H9 (cell line): ENCODE results near the gene ADORA3. TPM values are rescaled to one million over a fixed set of nuclear protein-coding genes. Genes with fewer than 3 reads are reported as not detected.

Experiments used
- DNase-seq: peaks from one replicate; pipeline ENCODE4 v3.0.0-alpha.2; 2017
- H2AFZ ChIP-seq: one replicate; pipeline ENCODE4 v1.6.1; 2013; ENCODE audit warnings: mild to moderate bottlenecking, low read length, control low read depth, moderate library complexity
- H2AK5ac ChIP-seq: 2 replicates; pipeline ENCODE4 v1.6.1; 2013; ENCODE audit warnings: low read length, control low read depth, mixed read lengths; ENCODE audit not compliant: insufficient read length
- H2BK120ac ChIP-seq: one replicate; pipeline ENCODE4 v1.6.1; 2013; ENCODE audit warnings: low read depth, mild to moderate bottlenecking, low read length, control low read depth, inconsistent platforms; ENCODE audit not compliant: poor library complexity, severe bottlenecking
- H2BK12ac ChIP-seq: 2 replicates; pipeline ENCODE4 v1.6.1; 2013; ENCODE audit warnings: low read length, control low read depth, mixed read lengths, low read depth; ENCODE audit not compliant: insufficient read length
- H2BK15ac ChIP-seq: 2 replicates; pipeline ENCODE4 v1.6.1; 2013; ENCODE audit warnings: low read depth, low read length, control low read depth
- H2BK20ac ChIP-seq: one replicate; pipeline ENCODE4 v1.6.1; 2013; ENCODE audit warnings: low read depth, mild to moderate bottlenecking, low read length, control low read depth, inconsistent platforms; ENCODE audit not compliant: poor library complexity, severe bottlenecking
- H2BK5ac ChIP-seq: 2 replicates; pipeline ENCODE4 v1.6.1; 2013; ENCODE audit warnings: low read length, control low read depth, mixed read lengths; ENCODE audit not compliant: insufficient read length
- H3K14ac ChIP-seq: 2 replicates; pipeline ENCODE4 v1.6.1; 2013; ENCODE audit warnings: low read length, control low read depth; ENCODE audit not compliant: insufficient read depth
- H3K18ac ChIP-seq: 2 replicates; pipeline ENCODE4 v1.6.1; 2013; ENCODE audit warnings: low read depth, mild to moderate bottlenecking, mixed read lengths, low read length, control low read depth; ENCODE audit not compliant: insufficient read length
- H3K23ac ChIP-seq: 2 replicates; pipeline ENCODE4 v1.6.1; 2013; ENCODE audit warnings: low read length, control low read depth, mixed read lengths, low read depth; ENCODE audit not compliant: insufficient read length
- H3K23me2 ChIP-seq: 2 replicates; pipeline ENCODE4 v1.6.1; 2013; ENCODE audit warnings: low read depth, mild to moderate bottlenecking, mixed read lengths, low read length, control low read depth; ENCODE audit not compliant: insufficient read length, poor library complexity, severe bottlenecking
- H3K27ac ChIP-seq: 2 replicates; pipeline ENCODE4 v1.5.1; 2013; ENCODE audit warnings: low read length, control low read depth, mixed read lengths, low read depth; ENCODE audit not compliant: insufficient read length
- H3K27me3 ChIP-seq: 2 replicates; pipeline ENCODE4 v1.6.1; 2013; ENCODE audit warnings: low read length, control low read depth, inconsistent platforms; ENCODE audit not compliant: insufficient read depth
- H3K4ac ChIP-seq: 2 replicates; pipeline ENCODE4 v1.6.1; 2013; ENCODE audit warnings: low read depth, mild to moderate bottlenecking, control low read depth, inconsistent platforms, low read length, moderate library complexity
- H3K4me1 ChIP-seq: 2 replicates; pipeline ENCODE4 v1.6.1; 2013; ENCODE audit warnings: low read length, control low read depth, inconsistent platforms; ENCODE audit not compliant: insufficient read depth
- H3K4me2 ChIP-seq: 2 replicates; pipeline ENCODE4 v1.6.1; 2013; ENCODE audit warnings: low read length, control low read depth, mixed read lengths; ENCODE audit not compliant: insufficient read length, insufficient read depth
- H3K56ac ChIP-seq: 2 replicates; pipeline ENCODE4 v1.6.1; 2013; ENCODE audit warnings: low read depth, mild to moderate bottlenecking, mixed read lengths, low read length, control low read depth; ENCODE audit not compliant: insufficient read length
- H3K79me1 ChIP-seq: 2 replicates; pipeline ENCODE4 v1.6.1; 2013; ENCODE audit warnings: low read depth, mild to moderate bottlenecking, moderate library complexity, low read length, control low read depth, inconsistent platforms; ENCODE audit not compliant: insufficient read depth, poor library complexity, severe bottlenecking
- H3K79me2 ChIP-seq: 2 replicates; pipeline ENCODE4 v1.6.1; 2013; ENCODE audit warnings: low read length, control low read depth, inconsistent platforms; ENCODE audit not compliant: insufficient read depth
- H3K9ac ChIP-seq: 2 replicates; pipeline ENCODE4 v1.6.1; 2013; ENCODE audit warnings: low read length, control low read depth, mixed read lengths; ENCODE audit not compliant: insufficient read length; ENCODE audit errors: extremely low read depth
- H3K9me3 ChIP-seq: one replicate; pipeline ENCODE4 v1.6.1; 2013; ENCODE audit warnings: low read depth, low read length, inconsistent platforms; ENCODE audit not compliant: control insufficient read depth
- H3T11ph ChIP-seq: one replicate; pipeline ENCODE4 v1.6.1; 2013; ENCODE audit warnings: mild to moderate bottlenecking, low read length, control low read depth, inconsistent platforms
- H4K20me1 ChIP-seq: one replicate; pipeline ENCODE4 v1.6.1; 2013; ENCODE audit not compliant: control insufficient read depth, insufficient read length, insufficient read depth
- H4K5ac ChIP-seq: 2 replicates; pipeline ENCODE4 v1.6.1; 2013; ENCODE audit warnings: low read depth, mild to moderate bottlenecking, mixed read lengths, low read length, control low read depth; ENCODE audit not compliant: insufficient read length
- H4K8ac ChIP-seq: replicated peaks from 2 replicates; pipeline ENCODE4 v1.6.1; 2013; ENCODE audit warnings: low read length, control low read depth, mixed read lengths, low read depth; ENCODE audit not compliant: insufficient read length
- H4K91ac ChIP-seq: 2 replicates; pipeline ENCODE4 v1.6.1; 2013; ENCODE audit warnings: low read depth, mild to moderate bottlenecking, moderate library complexity, mixed read lengths, low read length, control low read depth; ENCODE audit not compliant: insufficient read length
- H3K27ac Mint-ChIP-seq, 3 experiments: 2 replicates in 2 of 3; 3 replicates in 1 of 3; pipeline ENCODE4 v1.8.0; 2020 to 2021; ENCODE audit warnings: mixed read lengths in 3 of 3, mild to moderate bottlenecking in 1 of 3, moderate library complexity in 1 of 3
- H3K27me3 Mint-ChIP-seq: 2 replicates; pipeline ENCODE4 v1.8.0; 2021; ENCODE audit warnings: low read depth, mild to moderate bottlenecking, moderate library complexity, mixed read lengths
- H3K36me3 Mint-ChIP-seq, 3 experiments: 2 replicates in 2 of 3; 3 replicates in 1 of 3; pipeline ENCODE4 v1.8.0; 2020 to 2021; ENCODE audit warnings: low read depth in 3 of 3, mixed read lengths in 3 of 3; ENCODE audit not compliant: insufficient read depth in 1 of 3
- H3K4me1 Mint-ChIP-seq, 2 experiments: 2 replicates each; pipeline ENCODE4 v1.8.0; 2020; ENCODE audit warnings: mixed read lengths in 2 of 2
- H3K4me3 Mint-ChIP-seq, 2 experiments: 2 replicates in 1 of 2; 3 replicates in 1 of 2; pipeline ENCODE4 v1.8.0; 2020 to 2021; ENCODE audit warnings: mild to moderate bottlenecking in 2 of 2, mixed read lengths in 2 of 2, moderate library complexity in 1 of 2
- H3K9me3 Mint-ChIP-seq, 2 experiments: 2 replicates in 1 of 2; 3 replicates in 1 of 2; pipeline ENCODE4 v1.8.0; 2020; ENCODE audit warnings: mild to moderate bottlenecking in 2 of 2, mixed read lengths in 2 of 2, moderate library complexity in 1 of 2
- CTCF ChIP-seq: fragments of 200-600 bp; sonication (generic); conservative IDR thresholded peaks from 3 replicates; pipeline ENCODE4 v1.8.0; 2021; ENCODE audit warnings: antibody characterized with exemption, mild to moderate bottlenecking
- WGBS: extraction: QIAGEN DNeasy Blood & Tissue Kit; methylation state at CpG from one replicate; pipeline ENCODE4 v1.1.7; 2013; ENCODE audit warnings: missing lambda C conversion rate, low lambda C conversion rate, mixed read lengths; ENCODE audit not compliant: insufficient read length; ENCODE audit errors: extremely low coverage; 5-methylcytosine and 5-hydroxymethylcytosine counted together
- total RNA-seq: library from RNA; stranded (reverse); gene quantifications from 2 replicates; pipeline ENCODE4 v1.2.1, GENCODE V29; 2021

Gene ADORA3
- total RNA-seq, 1 experiment from 2014 or later: not detected

DNA sequence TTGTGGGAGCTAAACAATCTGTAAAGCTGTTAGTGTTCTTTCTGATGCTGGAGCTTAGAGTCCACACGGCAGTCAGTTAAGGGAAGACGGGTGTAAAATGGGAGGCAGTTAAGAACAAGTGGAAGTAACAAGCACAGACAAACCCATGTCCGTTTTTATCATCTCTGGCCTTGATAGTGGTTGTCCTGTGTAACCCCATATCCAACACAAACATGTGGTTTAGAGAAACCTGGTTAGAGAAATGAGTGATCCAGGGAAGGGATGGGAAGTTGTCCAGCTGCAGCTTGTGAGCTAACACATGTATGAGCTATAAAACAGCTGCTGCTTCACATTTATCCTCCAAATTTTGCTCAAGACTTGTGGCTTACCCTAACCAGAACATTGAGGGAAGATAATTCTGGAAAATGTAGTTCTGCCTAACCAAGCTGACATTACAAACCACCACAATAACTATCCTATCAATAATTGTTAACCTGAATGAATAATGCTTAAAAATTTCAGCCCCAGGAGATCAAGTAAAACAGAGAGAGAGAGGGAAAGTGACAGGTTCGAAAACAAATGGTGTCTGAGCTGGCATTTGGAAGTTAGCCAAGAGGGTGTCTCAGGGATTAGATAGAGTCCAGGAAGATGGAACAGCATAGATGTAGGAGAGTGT is 40.3 kb downstream of the ADORA3 start:
- H3K4me3 Mint-ChIP-seq: no peak overlapping the region
- H2BK12ac ChIP-seq: no peak overlapping the region
- H3K9me3 Mint-ChIP-seq: no peaks in the 10 kb centered on the region
- H3T11ph ChIP-seq: no peak overlapping the region
- H3K27me3 ChIP-seq: no peaks in the 10 kb centered on the region
- H3K27ac Mint-ChIP-seq: no peak overlapping the region
- no peak overlapping the region for H3K27ac ChIP-seq
- H3K36me3 Mint-ChIP-seq: peaks cover 3 to 32% (median 18%) of the 10 kb centered on the region in 3 experiments; a peak in 6 of 7 replicates
- no peaks in the 10 kb centered on the region for H3K9me3 ChIP-seq
- TF ChIP-seq CTCF: no peak
- no peak overlapping the region for H3K23ac ChIP-seq
- no peak overlapping the region for H2AK5ac ChIP-seq
- H3K79me2 ChIP-seq: no peaks in the 10 kb centered on the region
- H4K20me1 ChIP-seq: no peaks in the 10 kb centered on the region
- H3K56ac ChIP-seq: no peak overlapping the region
- no peak for DNase-seq
- no peak overlapping the region for H3K4ac ChIP-seq
- H3K9ac ChIP-seq: no peak overlapping the region
- H3K23me2 ChIP-seq: no peaks in the 10 kb centered on the region
- no peaks in the 10 kb centered on the region for H3K4me1 ChIP-seq
- no peak overlapping the region for H2BK20ac ChIP-seq
- no peak overlapping the region for H2BK5ac ChIP-seq
- no peak overlapping the region for H3K14ac ChIP-seq
- no peak overlapping the region for H2AFZ ChIP-seq
- H2BK120ac ChIP-seq: no peak overlapping the region
- H3K4me1 Mint-ChIP-seq: no peaks in the 10 kb centered on the region
- H3K4me2 ChIP-seq: no peak overlapping the region
- H3K18ac ChIP-seq: no peak overlapping the region
- H4K8ac ChIP-seq: no peak overlapping the region
- no CpG with 5 or more reads among the region's 4 CpGs for WGBS
- no peak overlapping the region for H2BK15ac ChIP-seq
- H4K5ac ChIP-seq: no peak overlapping the region
- no peak overlapping the region for H4K91ac ChIP-seq
- no peaks in the 10 kb centered on the region for H3K79me1 ChIP-seq
- no peaks in the 10 kb centered on the region for H3K27me3 Mint-ChIP-seq
